Activated B cell treated with CpG ODN at 0.5 μM for 24 hours (primary cell): ENCODE results near the gene STAP2. TPM values are rescaled to one million over a fixed set of nuclear protein-coding genes. Genes with fewer than 3 reads are reported as not detected.
A peak's percentile ranks its signal among the peaks of the same experiment; 100 is the strongest.

Experiments used
- ATAC-seq: fragments of 200-7000 bp; cut with Tn5 transposase; one replicate; pipeline ENCODE4 v1.10.0; 2021; ENCODE audit warnings: low read depth, mild to moderate bottlenecking, moderate library complexity
- CTCF ChIA-PET: fragments of 350-600 bp; sonication (Branson Sonifier 250); formaldehyde crosslinking; loops from one replicate; lab custom pipeline; 2021; ENCODE audit warnings: antibody characterized with exemption; lab: Charles Lee
- POLR2A ChIA-PET: fragments of 350-600 bp; sonication (Branson Sonifier 250); formaldehyde crosslinking; loops from one replicate; lab custom pipeline; 2021; ENCODE audit warnings: antibody characterized with exemption; lab: Charles Lee
- DNase-seq: peaks from one replicate; pipeline ENCODE4 v3.0.0; 2022
- H3K27ac Mint-ChIP-seq: one replicate; pipeline ENCODE4 v1.8.0; 2020; ENCODE audit warnings: mixed read lengths
- H3K27me3 Mint-ChIP-seq: one replicate; pipeline ENCODE4 v1.8.0; 2021; ENCODE audit warnings: mixed read lengths
- H3K36me3 Mint-ChIP-seq: one replicate; pipeline ENCODE4 v1.8.0; 2021; ENCODE audit warnings: low read depth, mixed read lengths
- H3K4me1 Mint-ChIP-seq: one replicate; pipeline ENCODE4 v1.8.0; 2021; ENCODE audit warnings: mixed read lengths
- H3K4me3 Mint-ChIP-seq: one replicate; pipeline ENCODE4 v1.8.0; 2020; ENCODE audit warnings: mild to moderate bottlenecking, mixed read lengths
- H3K9me3 Mint-ChIP-seq: one replicate; pipeline ENCODE4 v1.8.0; 2020; ENCODE audit warnings: mixed read lengths
- intact Hi-C: fragments of 100-400 bp; cut with micrococcal nuclease; formaldehyde crosslinking; loops from one replicate; pipeline ENCODE4 v1.15.1; 2024
- total RNA-seq: library from RNA; stranded (reverse); gene quantifications from 2 replicates; pipeline ENCODE4 v1.2.3, GENCODE V29; 2022
- TF ChIP-seq, protein P1 (sequence below): fragments of 200-600 bp; IDR thresholded peaks from one replicate; pipeline ENCODE4 v1.8.0; 2022; ENCODE audit warnings: antibody characterized with exemption, mild to moderate bottlenecking

Gene STAP2
- total RNA-seq, 1 donor from 2014 or later: 1.1 TPM

DNA sequence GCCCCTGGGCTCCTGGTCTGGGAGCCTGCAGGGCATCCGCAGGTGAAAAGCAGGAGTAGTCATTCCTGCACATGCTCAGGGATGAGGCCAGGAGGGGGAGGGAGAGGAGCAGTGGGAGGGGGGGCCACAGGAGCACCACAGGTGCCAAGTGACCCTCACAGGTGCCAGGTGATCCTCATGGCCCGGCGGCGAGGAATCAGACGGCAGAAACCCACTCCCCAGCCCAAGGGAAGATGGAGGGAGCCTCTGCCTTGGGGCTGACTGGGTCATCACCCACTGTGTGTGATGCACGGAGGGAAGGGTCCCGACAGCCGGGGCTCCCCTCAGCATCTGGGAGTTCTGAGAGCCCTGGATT lies 34.4 kb upstream of the STAP2 start:
- Mint-ChIP-seq H3K4me3 (peak overlapping the region; percentile 28), H3K27me3 (no peaks in the 10 kb centered on the region), H3K9me3 (no peaks in the 10 kb centered on the region), H3K36me3 (no peaks in the 10 kb centered on the region), H3K27ac (no peak overlapping the region), H3K4me1 (peaks cover 95% of the 10 kb centered on the region)
- ChIA-PET POLR2A (no interaction called here), CTCF (no interaction called here)
- intact Hi-C loops: no loop called here
- ATAC-seq: no peak
- no peak for DNase-seq
- TF ChIP-seq, protein P1, sequence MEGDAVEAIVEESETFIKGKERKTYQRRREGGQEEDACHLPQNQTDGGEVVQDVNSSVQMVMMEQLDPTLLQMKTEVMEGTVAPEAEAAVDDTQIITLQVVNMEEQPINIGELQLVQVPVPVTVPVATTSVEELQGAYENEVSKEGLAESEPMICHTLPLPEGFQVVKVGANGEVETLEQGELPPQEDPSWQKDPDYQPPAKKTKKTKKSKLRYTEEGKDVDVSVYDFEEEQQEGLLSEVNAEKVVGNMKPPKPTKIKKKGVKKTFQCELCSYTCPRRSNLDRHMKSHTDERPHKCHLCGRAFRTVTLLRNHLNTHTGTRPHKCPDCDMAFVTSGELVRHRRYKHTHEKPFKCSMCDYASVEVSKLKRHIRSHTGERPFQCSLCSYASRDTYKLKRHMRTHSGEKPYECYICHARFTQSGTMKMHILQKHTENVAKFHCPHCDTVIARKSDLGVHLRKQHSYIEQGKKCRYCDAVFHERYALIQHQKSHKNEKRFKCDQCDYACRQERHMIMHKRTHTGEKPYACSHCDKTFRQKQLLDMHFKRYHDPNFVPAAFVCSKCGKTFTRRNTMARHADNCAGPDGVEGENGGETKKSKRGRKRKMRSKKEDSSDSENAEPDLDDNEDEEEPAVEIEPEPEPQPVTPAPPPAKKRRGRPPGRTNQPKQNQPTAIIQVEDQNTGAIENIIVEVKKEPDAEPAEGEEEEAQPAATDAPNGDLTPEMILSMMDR: no peak

GRCh38 chr19:4372165-4373012 lies 33.8 kb upstream of the STAP2 start:
- DNase-seq (no peak), ATAC-seq (no peak)
- ChIA-PET POLR2A (no interaction called here), CTCF (no interaction called here)
- no peaks in the 10 kb centered on the region for H3K27me3 Mint-ChIP-seq
- intact Hi-C loops: no loop called here
- H3K4me3 Mint-ChIP-seq: peak overlapping the region; percentile 28
- no peaks in the 10 kb centered on the region for H3K36me3 Mint-ChIP-seq
- TF ChIP-seq, protein P1: no peak
- H3K27ac Mint-ChIP-seq: peak overlapping the region; percentile 35
- no peaks in the 10 kb centered on the region for H3K9me3 Mint-ChIP-seq
- H3K4me1 Mint-ChIP-seq: peaks cover 95% of the 10 kb centered on the region

- ATAC-seq (no peak), DNase-seq (no peak)
- H3K4me3 Mint-ChIP-seq: peak overlapping the region; percentile 35
- H3K27ac Mint-ChIP-seq: peak overlapping the region; percentile 71
- peaks cover 3% of the 10 kb centered on the region for H3K36me3 Mint-ChIP-seq
- H3K9me3 Mint-ChIP-seq: no peaks in the 10 kb centered on the region
- H3K27me3 Mint-ChIP-seq: no peaks in the 10 kb centered on the region
- intact Hi-C loops: no loop called here
- TF ChIP-seq, protein P1: no peak
- ChIA-PET CTCF (interaction anchor here (2.1 kb wide), 1 partner anchor 23 kb away, joined by 7 read pairs; no protein-coding TSS in a partner anchor), POLR2A (no interaction called here)
- peaks cover 86% of the 10 kb centered on the region for H3K4me1 Mint-ChIP-seq
Measured at GRCh38 chr19:4371247-4372164, 32.9 kb upstream of the STAP2 start.

- peaks cover 8% of the 10 kb centered on the region for H3K36me3 Mint-ChIP-seq
- H3K4me1 Mint-ChIP-seq: peaks cover 76% of the 10 kb centered on the region
- H3K27me3 Mint-ChIP-seq: no peaks in the 10 kb centered on the region
- no peak for ATAC-seq
- H3K4me3 Mint-ChIP-seq: peak overlapping the region; percentile 78
- H3K9me3 Mint-ChIP-seq: no peaks in the 10 kb centered on the region
- peak overlapping the region; percentile 92 for H3K27ac Mint-ChIP-seq
- ChIA-PET CTCF (interaction anchor here (0.8 to 4.2 kb wide), 7 partner anchors 18 to 155 kb away, joined by 3 to 31 read pairs (median 4); partner anchors contain the start of genes CHAF1A, MPND and SH3GL1), POLR2A (interaction anchor here (0.5 to 1.6 kb wide), 6 partner anchors 9 to 101 kb away, joined by 4 to 12 read pairs (median 6); partner anchors contain the start of genes CHAF1A and SH3GL1)
- TF ChIP-seq, protein P1: no peak
- no peak for DNase-seq
- intact Hi-C loops: no loop called here
Measured at GRCh38 chr19:4370418-4371041, 31.9 kb upstream of the STAP2 start.
